Muscle layer of duodenum (tissue), 2 donors: ENCODE measurements around the gene KDM2B.

Experiments
- H3K27ac ChIP-seq: one replicate; pipeline ENCODE4 v1.7.0; 2013; ENCODE audit warnings: mild to moderate bottlenecking, low read length
- H3K27me3 ChIP-seq: one replicate; pipeline ENCODE4 v1.7.0; 2013; ENCODE audit warnings: low read depth, mild to moderate bottlenecking, control low read depth, low read length
- H3K36me3 ChIP-seq, 2 donors: one replicate each; pipeline ENCODE4 v1.7.0; 2013; ENCODE audit warnings: low read length in 2 of 2, control low read depth in 1 of 2, mild to moderate bottlenecking in 1 of 2; ENCODE audit not compliant: insufficient read depth in 2 of 2, control insufficient read depth in 1 of 2
- H3K4me1 ChIP-seq, 2 donors: one replicate each; pipeline ENCODE4 v1.7.0; 2013; ENCODE audit warnings: low read length in 2 of 2, mild to moderate bottlenecking in 2 of 2, control low read depth in 1 of 2, moderate library complexity in 1 of 2; ENCODE audit not compliant: insufficient read depth in 2 of 2, control insufficient read depth in 1 of 2
- H3K4me3 ChIP-seq, 2 donors: one replicate each; pipeline ENCODE4 v1.7.0; 2013; ENCODE audit warnings: low read length in 2 of 2, low read depth in 1 of 2, mild to moderate bottlenecking in 1 of 2
- H3K9me3 ChIP-seq, 2 donors: one replicate each; pipeline ENCODE4 v1.7.0; 2013; ENCODE audit warnings: low read length in 2 of 2, control low read depth in 1 of 2, mild to moderate bottlenecking in 1 of 2; ENCODE audit not compliant: control insufficient read depth in 1 of 2
- donor health status: healthy.

Gene KDM2B

GRCh38 chr12:121520119-121520518 is 60.7 kb downstream of the KDM2B start:
- no peaks in the 10 kb centered on the region for H3K27me3 ChIP-seq
- H3K4me1 ChIP-seq: peaks cover 0 to 5% of the 10 kb centered on the region in 2 donors
- no peaks in the 10 kb centered on the region for H3K9me3 ChIP-seq
- H3K27ac ChIP-seq: no peak overlapping the region
- no peak overlapping the region for H3K4me3 ChIP-seq
- peaks cover 8% of the 10 kb centered on the region in 2 donors for H3K36me3 ChIP-seq

- Histone ChIP-seq H3K27ac (no peak overlapping the region), H3K36me3 (peaks cover 8% of the 10 kb centered on the region in 2 donors), H3K9me3 (no peaks in the 10 kb centered on the region), H3K4me1 (peaks cover 0 to 5% of the 10 kb centered on the region in 2 donors), H3K27me3 (no peaks in the 10 kb centered on the region), H3K4me3 (no peak overlapping the region)
Measured at GRCh38 chr12:121519227-121519626, 61.6 kb downstream of the KDM2B start.

- H3K9me3 ChIP-seq: no peaks in the 10 kb centered on the region
- peaks cover 0 to 5% of the 10 kb centered on the region in 2 donors for H3K4me1 ChIP-seq
- H3K36me3 ChIP-seq: peaks cover 8% of the 10 kb centered on the region in 2 donors
- no peaks in the 10 kb centered on the region for H3K27me3 ChIP-seq
- H3K27ac ChIP-seq: no peak overlapping the region
- H3K4me3 ChIP-seq: no peak overlapping the region
Measured at GRCh38 chr12:121518656-121519055, 62.2 kb downstream of the KDM2B start.

GRCh38 chr12:121516437-121517011 is 64.3 kb downstream of the KDM2B start:
- Histone ChIP-seq H3K4me3 (no peak overlapping the region), H3K9me3 (no peaks in the 10 kb centered on the region), H3K27ac (no peak overlapping the region), H3K27me3 (no peaks in the 10 kb centered on the region), H3K4me1 (peaks cover 0 to 5% of the 10 kb centered on the region in 2 donors), H3K36me3 (peaks cover 11 to 25% of the 10 kb centered on the region in 2 donors)

GRCh38 chr12:121515615-121516014 is 65.2 kb downstream of the KDM2B start:
- no peak overlapping the region for H3K4me3 ChIP-seq
- H3K36me3 ChIP-seq: peaks cover 11 to 23% of the 10 kb centered on the region in 2 donors
- no peak overlapping the region for H3K27ac ChIP-seq
- no peaks in the 10 kb centered on the region for H3K27me3 ChIP-seq
- peaks cover 0 to 5% of the 10 kb centered on the region in 2 donors for H3K4me1 ChIP-seq
- no peaks in the 10 kb centered on the region for H3K9me3 ChIP-seq

- Histone ChIP-seq H3K27me3 (no peaks in the 10 kb centered on the region), H3K4me1 (peaks cover 0 to 5% of the 10 kb centered on the region in 2 donors), H3K36me3 (peaks cover 13 to 28% of the 10 kb centered on the region in 2 donors), H3K4me3 (no peak overlapping the region), H3K27ac (no peak overlapping the region), H3K9me3 (no peaks in the 10 kb centered on the region)
Measured at GRCh38 chr12:121514184-121514742, 66.6 kb downstream of the KDM2B start.

GRCh38 chr12:121513464-121514183 is 67.2 kb downstream of the KDM2B start:
- Histone ChIP-seq H3K27me3 (no peaks in the 10 kb centered on the region), H3K4me1 (peaks cover 0 to 5% of the 10 kb centered on the region in 2 donors), H3K36me3 (peaks cover 11 to 30% of the 10 kb centered on the region in 2 donors), H3K4me3 (no peak overlapping the region), H3K27ac (no peak overlapping the region), H3K9me3 (no peaks in the 10 kb centered on the region)

GRCh38 chr12:121512561-121512960 is 68.3 kb downstream of the KDM2B start:
- no peak overlapping the region for H3K4me3 ChIP-seq
- no peaks in the 10 kb centered on the region for H3K9me3 ChIP-seq
- H3K27ac ChIP-seq: no peak overlapping the region
- no peaks in the 10 kb centered on the region for H3K4me1 ChIP-seq
- H3K36me3 ChIP-seq: peaks cover 13 to 34% of the 10 kb centered on the region in 2 donors
- H3K27me3 ChIP-seq: no peaks in the 10 kb centered on the region

GRCh38 chr12:121511916-121512315 is 68.9 kb downstream of the KDM2B start:
- H3K9me3 ChIP-seq: no peaks in the 10 kb centered on the region
- no peaks in the 10 kb centered on the region for H3K27me3 ChIP-seq
- no peaks in the 10 kb centered on the region for H3K4me1 ChIP-seq
- H3K4me3 ChIP-seq: no peak overlapping the region
- H3K36me3 ChIP-seq: peaks cover 13 to 34% of the 10 kb centered on the region in 2 donors
- no peak overlapping the region for H3K27ac ChIP-seq

GRCh38 chr12:121509339-121509738 is 71.5 kb downstream of the KDM2B start:
- no peak overlapping the region for H3K4me3 ChIP-seq
- H3K27ac ChIP-seq: no peak overlapping the region
- peaks cover 13 to 34% of the 10 kb centered on the region in 2 donors for H3K36me3 ChIP-seq
- H3K27me3 ChIP-seq: no peaks in the 10 kb centered on the region
- no peaks in the 10 kb centered on the region for H3K9me3 ChIP-seq
- no peaks in the 10 kb centered on the region for H3K4me1 ChIP-seq

- Histone ChIP-seq H3K4me3 (no peak overlapping the region), H3K27ac (no peak overlapping the region), H3K36me3 (peaks cover 13 to 34% of the 10 kb centered on the region in 2 donors), H3K27me3 (no peaks in the 10 kb centered on the region), H3K4me1 (no peaks in the 10 kb centered on the region), H3K9me3 (no peaks in the 10 kb centered on the region)
Measured at GRCh38 chr12:121508533-121508932, 72.3 kb downstream of the KDM2B start.
